Upper lobe of right lung (tissue), 1 donor: ENCODE measurements around the gene PRPH2. TPM values are rescaled to one million over a fixed set of nuclear protein-coding genes. Genes with fewer than 3 reads are reported as not detected.
A peak's percentile ranks its signal among the peaks of the same experiment; 100 is the strongest.

Source experiments
- ATAC-seq: fragments of 200-7000 bp; cut with Tn5 transposase; one replicate; pipeline ENCODE4 v1.9.1; 2020; ENCODE audit warnings: mild to moderate bottlenecking, moderate library complexity
- DNase-seq: peaks from one replicate; pipeline ENCODE4 v3.0.0-alpha.2; 2020
- H3K27ac ChIP-seq: fragments of 200-600 bp; one replicate; pipeline ENCODE4 v1.8.0; 2022
- H3K27me3 ChIP-seq: fragments of 200-600 bp; one replicate; pipeline ENCODE4 v1.8.0; 2022; ENCODE audit warnings: mild to moderate bottlenecking
- H3K36me3 ChIP-seq: fragments of 200-600 bp; one replicate; pipeline ENCODE4 v1.8.0; 2022
- H3K4me1 ChIP-seq: fragments of 200-600 bp; one replicate; pipeline ENCODE4 v1.8.0; 2022
- H3K4me3 ChIP-seq: fragments of 200-600 bp; one replicate; pipeline ENCODE4 v1.8.0; 2022; ENCODE audit warnings: mild to moderate bottlenecking
- H3K9me3 ChIP-seq: fragments of 200-600 bp; one replicate; pipeline ENCODE4 v1.8.0; 2022
- intact Hi-C: fragments of 100-400 bp; cut with DNase I; formaldehyde crosslinking; loops from one replicate; pipeline ENCODE4 v1.11.0; 2022
- total RNA-seq: library from RNA; stranded (reverse); fragmentation: NEBNext Ultra II Directional; extraction: Animal tissue kit (Norgen Biotek cat#: 25700); gene quantifications from one replicate; pipeline ENCODE4 v1.2.1, GENCODE V29; 2021
- TF ChIP-seq, protein P1 (sequence below): fragments of 200-600 bp; IDR thresholded peaks from one replicate; pipeline ENCODE4 v1.8.0; 2022; ENCODE audit warnings: antibody characterized with exemption
- donor health status: DM: no; HTN: yes; CAD: no; lungs with severe emphysema.

Gene PRPH2
- total RNA-seq, 1 donor from 2014 or later: 1.2 TPM

DNA sequence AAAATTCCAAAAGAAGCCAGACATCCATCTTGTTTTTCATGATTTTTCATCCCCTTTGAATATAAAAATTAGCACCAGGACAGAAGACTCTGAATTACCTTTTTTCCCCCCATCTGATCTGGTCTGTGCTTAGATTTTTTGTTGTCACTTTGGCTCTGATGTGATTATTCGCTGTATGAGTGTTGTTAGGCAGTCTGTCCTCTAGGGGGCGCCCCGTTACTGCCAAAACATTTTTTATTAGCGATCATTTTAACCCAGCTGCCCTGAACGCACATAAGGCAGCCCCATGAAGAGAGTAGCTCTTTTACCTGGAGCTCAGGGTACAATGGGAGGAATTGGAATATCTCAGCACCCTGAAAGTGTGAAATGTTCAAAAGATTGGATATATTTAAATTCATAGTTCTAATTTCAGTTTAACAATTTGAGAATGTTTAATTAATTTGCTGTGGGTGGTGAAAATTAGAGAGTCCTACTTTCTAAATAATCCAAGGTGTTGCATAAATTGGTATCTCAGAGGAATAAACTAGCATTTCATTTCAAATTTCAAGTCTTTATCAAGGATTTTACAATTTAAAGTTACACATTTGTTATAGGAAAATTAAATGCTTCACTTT is 60.8 kb downstream of the PRPH2 start:
- ATAC-seq: peak; percentile 98
- H3K36me3 ChIP-seq: peaks cover 86% of the 10 kb centered on the region
- no peaks in the 10 kb centered on the region for H3K27me3 ChIP-seq
- H3K27ac ChIP-seq: no peak overlapping the region
- TF ChIP-seq, protein P1, sequence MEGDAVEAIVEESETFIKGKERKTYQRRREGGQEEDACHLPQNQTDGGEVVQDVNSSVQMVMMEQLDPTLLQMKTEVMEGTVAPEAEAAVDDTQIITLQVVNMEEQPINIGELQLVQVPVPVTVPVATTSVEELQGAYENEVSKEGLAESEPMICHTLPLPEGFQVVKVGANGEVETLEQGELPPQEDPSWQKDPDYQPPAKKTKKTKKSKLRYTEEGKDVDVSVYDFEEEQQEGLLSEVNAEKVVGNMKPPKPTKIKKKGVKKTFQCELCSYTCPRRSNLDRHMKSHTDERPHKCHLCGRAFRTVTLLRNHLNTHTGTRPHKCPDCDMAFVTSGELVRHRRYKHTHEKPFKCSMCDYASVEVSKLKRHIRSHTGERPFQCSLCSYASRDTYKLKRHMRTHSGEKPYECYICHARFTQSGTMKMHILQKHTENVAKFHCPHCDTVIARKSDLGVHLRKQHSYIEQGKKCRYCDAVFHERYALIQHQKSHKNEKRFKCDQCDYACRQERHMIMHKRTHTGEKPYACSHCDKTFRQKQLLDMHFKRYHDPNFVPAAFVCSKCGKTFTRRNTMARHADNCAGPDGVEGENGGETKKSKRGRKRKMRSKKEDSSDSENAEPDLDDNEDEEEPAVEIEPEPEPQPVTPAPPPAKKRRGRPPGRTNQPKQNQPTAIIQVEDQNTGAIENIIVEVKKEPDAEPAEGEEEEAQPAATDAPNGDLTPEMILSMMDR: peak; percentile 88
- no peak overlapping the region for H3K4me3 ChIP-seq
- peak; percentile 77 for DNase-seq
- peaks cover 3% of the 10 kb centered on the region for H3K4me1 ChIP-seq
- intact Hi-C loops: loop anchor here (10.0 kb wide), 1 partner anchor 213 kb away; the partner anchor contains the start of gene RPL7L1
- no peaks in the 10 kb centered on the region for H3K9me3 ChIP-seq

DNA sequence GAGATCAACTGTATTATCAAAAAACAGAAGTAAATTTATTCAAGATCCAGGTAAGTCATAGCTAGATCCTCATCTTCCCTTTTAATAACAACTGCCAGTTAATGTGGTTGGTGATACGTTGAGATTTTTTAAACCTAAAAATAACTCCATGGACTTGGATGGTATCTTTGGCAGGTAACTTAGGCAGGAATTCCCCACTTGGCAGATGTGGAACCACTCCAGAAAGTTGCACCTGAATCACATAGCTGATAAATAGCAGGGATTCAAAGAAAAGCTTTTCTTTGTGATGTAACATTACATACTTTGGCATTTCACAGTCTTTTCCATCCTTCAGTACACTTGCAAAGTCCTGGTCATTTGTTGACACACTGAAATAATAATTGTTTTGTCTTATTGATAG is 62.6 kb downstream of the PRPH2 start:
- ATAC-seq (no peak), DNase-seq (no peak)
- peaks cover 86% of the 10 kb centered on the region for H3K36me3 ChIP-seq
- no peaks in the 10 kb centered on the region for H3K9me3 ChIP-seq
- peaks cover 3% of the 10 kb centered on the region for H3K4me1 ChIP-seq
- intact Hi-C loops: loop anchor here (10.0 kb wide), 1 partner anchor 215 kb away; the partner anchor contains the start of gene RPL7L1
- H3K27ac ChIP-seq: no peak overlapping the region
- TF ChIP-seq, protein P1: no peak
- H3K27me3 ChIP-seq: no peaks in the 10 kb centered on the region
- H3K4me3 ChIP-seq: no peak overlapping the region

DNA sequence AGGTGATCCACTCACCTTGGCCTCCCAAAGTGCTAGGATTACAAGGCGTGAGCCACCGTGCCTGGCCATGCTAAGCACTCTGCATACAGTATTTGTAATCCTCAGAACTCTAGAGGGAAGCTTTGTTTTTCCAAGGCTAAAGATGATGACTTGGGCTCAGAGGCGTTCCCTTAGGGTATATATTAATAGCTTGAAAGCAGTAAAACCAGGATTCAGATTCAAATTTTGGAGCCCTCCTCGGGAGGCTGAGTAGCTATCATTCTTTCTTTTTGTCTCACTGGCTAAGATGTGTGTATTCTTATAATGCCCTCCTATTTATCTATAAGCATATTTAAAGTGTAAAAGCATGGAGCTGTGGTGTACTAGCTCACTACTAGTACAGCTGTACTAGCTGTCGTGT is 68.5 kb downstream of the PRPH2 start:
- intact Hi-C loops: no loop called here
- Histone ChIP-seq H3K36me3 (peaks cover 100% of the 10 kb centered on the region), H3K9me3 (no peaks in the 10 kb centered on the region), H3K27me3 (no peaks in the 10 kb centered on the region), H3K27ac (no peak overlapping the region), H3K4me3 (no peak overlapping the region), H3K4me1 (no peaks in the 10 kb centered on the region)
- TF ChIP-seq, protein P1: no peak
- ATAC-seq (no peak), DNase-seq (no peak)

DNA sequence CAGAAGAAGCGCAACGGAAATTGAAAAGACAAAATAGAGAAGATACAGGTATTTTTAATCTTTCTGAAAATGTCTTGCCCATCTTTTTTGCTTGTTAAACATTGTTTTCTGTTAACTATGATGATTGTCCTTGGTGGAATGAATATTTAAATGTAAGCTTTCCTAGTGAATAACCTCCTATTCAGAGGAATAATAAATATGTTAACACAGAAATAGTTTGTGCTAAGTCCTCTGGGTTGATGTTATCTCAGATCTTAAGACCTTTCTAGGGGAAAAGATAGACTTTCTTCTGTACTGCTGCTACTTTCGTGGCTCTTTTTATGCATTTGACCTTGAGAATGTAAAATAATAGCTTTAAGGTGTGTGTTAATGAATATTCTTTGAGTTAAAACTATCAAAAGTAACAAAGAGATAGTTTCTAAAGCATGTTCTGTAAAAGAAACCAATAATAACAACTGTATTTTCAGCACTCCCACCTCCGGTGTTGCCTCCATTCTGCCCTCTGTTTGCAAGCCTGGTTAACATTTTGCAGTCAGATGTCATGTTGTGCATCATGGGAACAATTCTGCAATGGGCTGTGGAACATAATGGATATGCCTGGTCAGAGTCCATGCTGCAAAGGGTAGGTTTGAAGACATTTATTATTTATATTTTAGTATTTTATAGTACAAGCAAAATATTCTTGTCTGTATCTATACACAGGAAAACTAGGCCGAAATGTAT is 70.2 kb downstream of the PRPH2 start:
- H3K36me3 ChIP-seq: peaks cover 100% of the 10 kb centered on the region

More for the DNA sequence above, 70.2 kb downstream of the PRPH2 start:
- intact Hi-C loops: no loop called here
- Histone ChIP-seq H3K4me3 (no peak overlapping the region), H3K27me3 (no peaks in the 10 kb centered on the region), H3K9me3 (no peaks in the 10 kb centered on the region), H3K4me1 (no peaks in the 10 kb centered on the region), H3K27ac (no peak overlapping the region)
- ATAC-seq (no peak), DNase-seq (no peak)
- TF ChIP-seq, protein P1: no peak

Other genes with a start within 250 kb of the PRPH2 start
- gene UBR2, start 158.6 kb downstream of the PRPH2 start, total RNA-seq: 36.6 TPM
- gene TBCC, start 23.5 kb upstream of the PRPH2 start, total RNA-seq: 17.8 TPM
- 21.0 TPM for gene BICRAL, start 59.5 kb upstream of the PRPH2 start, total RNA-seq
- gene RPL7L1, start 157.0 kb upstream of the PRPH2 start, total RNA-seq: 64.9 TPM
- 5.0 TPM for gene PTCRA, start 193.5 kb upstream of the PRPH2 start, total RNA-seq
- 63.7 TPM for gene CNPY3, start 206.9 kb upstream of the PRPH2 start, total RNA-seq
- 1.4 TPM for gene GNMT, start 238.2 kb upstream of the PRPH2 start, total RNA-seq